GM15510 (cell line): Measurements from ENCODE around the gene IST1.

ENCODE experiments used
- POLR2A ChIP-seq: IDR thresholded peaks from 3 replicates; pipeline ENCODE4 v1.6.1; 2011; ENCODE audit warnings: borderline replicate concordance; ENCODE audit not compliant: insufficient read length; ENCODE audit errors: extremely low read depth

The IST1 gene

DNA sequence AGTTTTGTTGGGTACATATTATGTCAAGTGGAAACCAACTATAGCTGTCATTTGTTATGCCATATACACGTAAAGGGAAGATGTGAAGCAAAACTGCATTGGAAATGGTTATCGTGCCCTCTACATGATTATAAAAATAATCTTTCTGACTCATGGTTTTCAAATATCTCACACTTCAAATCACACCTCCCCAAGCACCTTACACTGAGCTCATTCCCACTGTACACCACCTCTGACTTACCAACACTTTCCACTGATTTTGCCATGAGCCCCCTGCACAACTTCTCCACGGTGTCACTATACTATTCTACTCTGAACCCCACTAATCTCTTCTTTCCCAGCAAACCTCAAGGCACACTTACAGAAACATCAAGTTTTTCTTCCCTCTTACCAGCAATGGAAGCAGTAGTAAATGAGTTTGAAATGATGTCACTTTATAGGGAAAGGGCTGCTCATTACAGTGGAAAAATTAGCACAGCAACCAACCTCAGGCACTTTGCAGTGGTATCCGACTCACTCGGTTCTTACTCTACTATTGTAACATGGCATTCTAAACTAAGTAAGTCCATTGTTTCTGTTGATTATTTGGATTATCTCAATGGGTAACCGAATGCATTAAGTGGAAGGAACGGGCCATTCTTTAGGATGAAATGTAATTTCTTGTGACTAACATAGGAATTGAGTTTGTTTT is 30.0 kb upstream of the IST1 start:
- TF ChIP-seq POLR2A, result no peak

DNA sequence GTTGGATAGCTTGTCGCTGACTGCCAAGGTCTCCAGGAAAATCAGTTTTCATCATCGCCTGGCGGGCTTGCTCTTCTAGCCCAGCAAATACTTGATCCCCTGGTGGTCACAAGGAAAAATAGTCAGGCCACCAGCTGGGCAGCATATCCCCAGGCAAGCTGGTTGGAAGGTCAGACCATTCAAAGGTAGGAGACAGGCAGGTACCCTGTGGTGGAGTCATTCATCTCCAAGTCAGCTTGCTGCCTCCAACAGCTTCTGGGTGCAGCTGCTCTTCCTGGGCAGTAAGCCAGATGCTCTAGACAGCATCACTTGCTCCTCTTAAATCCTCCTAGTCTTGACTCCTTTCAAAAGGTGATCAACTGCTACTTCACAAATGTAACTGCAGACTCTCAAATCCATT is 27.4 kb upstream of the IST1 start:
- TF ChIP-seq POLR2A, result no peak

DNA sequence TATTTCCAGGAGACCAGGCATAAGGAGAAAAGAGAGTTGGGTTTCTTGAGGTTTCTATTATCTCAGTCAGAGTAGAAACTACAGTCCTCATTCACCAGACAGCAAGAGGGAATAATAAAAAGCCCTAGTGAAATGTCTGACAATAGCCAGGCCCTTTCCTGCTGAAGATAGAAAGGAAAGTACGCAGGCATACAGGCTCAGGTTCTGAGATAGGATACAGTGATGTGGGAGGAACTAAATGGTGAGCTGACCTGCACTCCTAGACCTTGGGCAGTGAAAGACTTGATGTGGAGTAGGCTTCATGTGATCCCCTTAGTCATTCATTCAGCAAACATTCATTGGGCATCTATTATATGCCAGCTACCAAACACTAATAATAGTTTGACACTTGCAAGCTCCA is 26.2 kb upstream of the IST1 start:
- TF ChIP-seq POLR2A, result no peak

DNA sequence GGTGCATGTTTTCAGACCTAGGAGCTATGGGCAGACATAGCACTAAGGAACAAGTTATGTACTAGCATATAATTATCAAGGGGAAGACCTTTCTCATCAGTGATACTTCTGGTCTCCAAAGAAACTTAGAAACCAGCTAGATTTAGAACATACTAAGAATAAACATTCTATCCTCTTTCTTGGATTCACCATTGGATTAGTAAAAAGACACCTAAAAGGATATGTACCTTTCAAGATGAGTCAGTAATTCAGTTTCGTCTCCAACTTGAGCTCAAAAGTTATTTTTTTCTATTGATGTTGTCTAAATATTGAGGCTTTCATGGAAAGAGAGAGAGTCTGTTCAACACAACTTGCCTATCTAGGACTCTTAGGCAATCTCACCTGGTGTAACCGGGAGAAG is 24.5 kb upstream of the IST1 start:
- TF ChIP-seq POLR2A, result no peak

DNA sequence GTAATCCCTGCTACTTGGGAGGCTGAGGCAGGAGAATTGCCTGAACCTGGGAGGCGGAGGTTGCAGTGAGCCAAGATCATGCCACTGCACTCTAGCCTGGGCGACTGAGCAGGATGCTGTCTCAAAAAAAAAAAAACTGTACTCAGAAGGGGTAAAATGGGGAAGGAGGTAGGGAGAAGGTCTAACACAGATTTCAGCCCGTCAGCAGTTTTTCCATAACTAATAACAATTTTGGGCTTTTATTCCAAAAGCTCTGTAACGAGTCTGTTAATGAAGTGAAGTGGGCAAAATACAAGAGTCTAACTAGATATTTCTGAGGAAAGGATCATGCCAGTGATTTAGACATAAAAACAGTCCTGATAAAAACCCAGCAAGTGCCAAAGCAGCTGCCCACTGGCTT is 22.1 kb upstream of the IST1 start:
- TF ChIP-seq POLR2A, result no peak

DNA sequence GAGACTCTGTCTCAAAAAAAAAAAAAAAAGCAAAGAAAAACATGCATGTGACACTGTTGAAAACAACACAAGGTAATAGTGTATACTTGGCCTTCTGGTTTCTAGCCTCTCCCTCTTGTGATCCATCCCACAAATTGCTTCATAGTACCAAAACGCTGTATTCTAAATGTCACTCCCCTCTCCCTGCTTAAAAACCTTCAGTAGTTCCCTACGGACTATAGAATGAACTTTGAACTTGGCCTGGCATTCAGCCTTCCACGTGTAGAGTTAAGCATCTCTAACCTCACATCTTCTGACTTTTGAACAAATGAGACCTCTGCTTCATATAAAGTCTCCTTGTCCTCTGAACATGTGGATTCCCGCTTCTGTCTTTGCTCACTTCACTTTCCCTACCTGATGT is 16.4 kb upstream of the IST1 start:
- no peak for TF ChIP-seq POLR2A

DNA sequence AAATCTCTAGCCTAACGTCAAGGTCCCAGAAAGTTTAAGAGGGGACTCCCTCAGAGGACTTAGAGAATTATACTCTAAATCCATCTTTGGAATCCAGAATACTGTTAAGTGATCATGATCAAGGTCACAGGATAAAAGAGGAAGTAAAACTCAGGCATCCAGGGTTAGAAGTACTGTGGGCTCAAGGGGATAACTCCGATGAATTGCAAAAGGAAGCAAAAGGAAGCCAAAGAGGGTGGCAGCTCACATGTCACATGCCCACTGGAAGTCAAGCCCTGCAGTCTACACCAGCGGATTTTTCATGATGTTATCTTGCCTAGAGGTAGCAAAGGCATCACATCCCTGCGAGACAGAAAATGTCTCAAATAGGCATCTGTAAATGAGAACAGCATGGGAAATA is 15.2 kb upstream of the IST1 start:
- TF ChIP-seq POLR2A, result no peak

DNA sequence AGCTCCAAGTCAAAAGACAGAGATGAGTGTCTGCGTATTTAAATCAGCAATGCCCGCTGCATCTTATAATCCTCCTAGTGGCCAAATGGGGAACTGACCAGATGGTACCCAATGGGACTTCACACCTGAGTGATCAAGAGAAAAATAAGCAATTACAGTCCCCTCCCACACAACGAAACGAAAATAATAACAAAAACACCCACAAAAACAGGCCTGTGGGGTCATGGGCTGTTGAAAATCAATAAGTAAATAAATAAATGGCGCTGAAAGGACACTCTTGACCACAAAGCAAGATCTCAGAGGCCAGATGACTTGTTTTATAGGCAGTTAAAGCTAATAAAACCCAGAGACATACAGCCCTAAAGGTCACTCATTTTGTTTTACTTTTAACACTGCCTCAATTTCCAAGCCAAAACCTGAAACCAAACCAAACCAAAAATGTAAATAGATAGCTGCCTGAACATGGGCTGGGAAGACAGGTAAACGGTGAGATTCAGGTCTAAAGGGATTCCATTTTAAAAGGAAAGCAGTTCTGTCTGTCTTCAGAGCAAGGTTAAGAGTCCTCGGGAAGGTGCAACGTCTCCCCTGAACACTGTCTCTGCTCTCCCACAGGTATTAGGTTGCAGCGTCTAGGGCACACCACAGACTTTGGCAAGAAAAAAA is 12.7 kb upstream of the IST1 start:
- TF ChIP-seq POLR2A, result no peak

DNA sequence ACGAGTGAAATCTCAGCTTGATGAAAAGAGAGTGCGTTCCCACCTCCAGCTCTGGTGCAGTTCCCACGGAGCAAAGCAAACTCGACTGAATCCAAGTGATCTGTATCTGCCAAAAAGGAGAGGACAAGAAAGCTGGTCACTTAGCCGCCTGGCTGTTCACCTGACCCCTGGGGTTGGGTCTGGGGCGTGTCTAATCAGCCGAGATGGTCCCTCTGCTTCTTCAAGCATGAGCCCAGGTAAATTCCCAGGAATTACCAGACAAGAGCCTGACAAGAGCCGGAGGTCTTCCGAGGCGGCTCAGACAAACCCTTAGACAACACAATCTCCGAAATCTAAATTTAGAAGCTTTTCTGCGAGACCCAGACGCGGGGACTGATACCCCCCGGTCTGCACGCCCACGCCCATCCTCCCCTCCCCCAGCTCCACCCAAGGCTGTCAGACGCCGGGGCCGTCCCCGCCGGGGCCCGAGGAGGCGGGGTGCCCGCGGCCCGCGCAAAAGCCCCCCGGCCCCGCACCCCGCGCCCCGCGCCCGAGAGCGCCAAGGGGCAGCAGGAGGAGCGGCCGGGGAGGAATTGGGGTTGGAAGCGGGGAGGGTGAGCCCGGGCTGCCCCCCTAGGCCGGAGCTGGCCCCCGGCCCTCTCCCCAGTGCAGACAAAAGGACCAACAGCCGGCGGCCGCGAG is 12.0 kb upstream of the IST1 start:
- TF ChIP-seq POLR2A, result no peak

DNA sequence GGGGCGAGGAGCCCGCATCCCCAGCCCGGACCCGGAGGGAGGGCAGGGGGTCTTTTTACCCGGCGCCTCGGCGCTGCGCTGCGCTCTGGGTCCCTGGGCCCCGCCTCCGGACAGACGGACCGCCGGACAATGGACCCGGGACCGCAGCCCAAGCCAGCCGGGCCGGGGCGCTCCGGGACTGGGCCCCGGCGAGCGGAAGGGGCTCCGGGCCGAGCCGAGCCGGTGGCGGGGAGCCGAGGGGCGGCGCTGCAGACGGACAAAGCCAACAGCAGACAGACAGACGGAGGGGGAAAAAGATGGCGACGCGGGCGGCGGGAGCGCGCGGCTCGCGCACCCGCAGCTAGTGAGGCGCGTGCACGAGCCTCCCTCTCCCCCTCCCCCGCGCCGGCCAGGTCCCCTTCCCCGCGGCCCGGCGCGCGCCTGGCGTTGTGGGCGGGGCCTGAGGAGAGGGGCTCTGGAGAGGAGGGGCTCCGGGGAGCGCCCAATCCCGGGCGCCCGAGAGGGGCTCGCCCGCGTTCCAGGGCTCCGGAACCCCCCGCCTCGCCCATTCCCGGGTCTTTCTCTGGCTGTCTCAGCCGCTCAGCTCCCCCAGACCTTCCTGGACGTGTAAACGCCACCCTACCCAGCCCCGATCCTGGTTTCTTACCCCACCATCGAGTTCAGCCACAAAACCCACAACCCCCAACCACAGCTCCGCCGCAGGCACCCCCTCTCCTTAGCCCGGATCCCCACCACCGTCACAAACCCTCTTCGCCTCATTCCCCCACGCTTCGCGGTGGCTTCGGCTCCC is 11.3 kb upstream of the IST1 start, which contains the start of gene ZNF821:
ZNF821 (minus strand) TSS at position 334 of the 790 bp plus-strand sequence. CDS start 4,236 bp downstream, outside the sequence.
- TF ChIP-seq POLR2A, result peak; percentile 46

DNA sequence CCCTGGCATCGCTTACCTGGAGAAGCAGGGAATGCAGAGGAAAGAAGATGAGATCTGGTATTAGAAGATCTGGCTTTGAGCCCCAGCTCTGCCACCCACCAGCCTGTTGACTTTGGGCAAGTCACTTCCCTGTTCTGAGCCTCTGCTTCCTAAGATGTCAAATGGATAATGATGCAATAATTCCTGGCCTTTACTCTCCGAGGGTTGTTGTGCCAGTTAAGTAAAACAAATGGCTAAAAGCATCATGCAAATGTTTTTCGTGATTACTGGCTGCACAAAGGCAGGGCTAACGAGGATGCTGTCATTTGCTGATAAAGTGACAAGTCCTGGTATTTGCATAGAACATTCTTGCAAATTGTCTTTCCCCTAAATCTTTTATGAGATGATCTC is 10.1 kb upstream of the IST1 start:
- TF ChIP-seq POLR2A, result no peak

DNA sequence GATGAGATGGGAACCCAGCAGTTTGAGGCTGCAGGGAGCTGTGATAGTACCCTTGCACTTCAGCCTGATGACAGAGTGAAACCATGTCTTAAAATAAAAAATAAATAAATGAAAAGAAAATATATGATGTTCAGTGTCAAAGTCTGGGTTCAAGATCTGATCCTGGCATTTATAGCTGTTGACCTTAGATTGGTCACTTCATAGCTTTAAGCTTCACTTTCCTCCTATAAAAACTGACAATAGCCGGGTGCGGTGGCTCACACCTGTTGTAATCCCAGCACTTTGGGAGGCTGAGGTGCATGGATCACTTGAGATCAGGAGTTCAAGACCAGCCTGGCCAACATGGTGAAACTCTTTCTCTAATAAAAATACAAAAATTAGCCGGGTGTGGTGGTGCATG is 6.2 kb upstream of the IST1 start:
- no peak for TF ChIP-seq POLR2A

DNA sequence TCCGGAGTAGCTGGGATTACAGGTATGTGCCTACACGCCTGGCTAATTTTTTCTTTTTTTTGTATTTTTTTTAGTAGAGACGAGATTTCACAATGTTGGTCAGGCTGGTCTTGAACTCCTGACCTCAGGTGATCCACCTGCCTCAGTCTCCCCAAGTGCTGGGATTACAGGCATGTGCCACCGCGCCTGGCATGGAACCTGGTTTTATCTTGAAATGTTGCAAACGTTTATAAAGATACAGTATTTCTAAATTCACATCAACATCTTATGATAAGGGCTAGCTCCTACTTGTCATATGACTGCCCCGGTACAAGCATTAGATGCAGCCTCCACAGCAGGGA is 1.5 kb upstream of the IST1 start:
- no peak for TF ChIP-seq POLR2A

DNA sequence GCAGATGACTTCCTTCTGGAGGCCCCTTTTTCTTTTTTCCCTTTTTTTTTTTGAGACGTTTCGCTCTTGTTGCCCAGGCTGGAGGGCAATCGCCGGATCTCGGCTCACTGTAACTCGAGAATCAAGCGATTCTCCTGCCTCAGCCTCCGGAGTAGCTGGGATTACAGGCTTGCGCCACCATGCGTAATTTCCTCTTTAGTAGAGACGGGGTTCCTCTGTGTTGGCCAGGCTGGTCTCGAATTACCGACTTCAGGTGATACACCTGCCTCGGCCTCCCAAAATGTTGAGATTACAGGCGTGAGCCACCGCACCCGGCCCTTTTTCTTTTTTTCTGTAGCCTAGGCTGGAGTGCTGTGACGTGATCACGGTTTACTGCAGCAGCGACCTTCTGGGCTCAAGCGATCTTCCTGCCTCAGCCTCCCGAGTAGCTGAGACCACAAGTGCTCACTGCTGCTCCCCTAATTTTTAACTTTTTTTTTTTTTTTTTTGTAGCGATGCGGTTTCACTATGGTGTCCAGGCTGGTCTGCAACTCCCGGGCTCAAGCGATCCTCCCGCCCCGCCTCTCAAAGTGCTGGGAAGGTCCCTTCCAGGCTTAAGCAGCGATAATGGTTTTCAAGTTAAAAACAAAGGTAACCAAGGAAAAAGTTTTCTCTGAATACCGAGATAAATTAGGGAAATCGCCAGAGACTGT is 956 bp upstream of the IST1 start:
- TF ChIP-seq POLR2A, result no peak
